Fibroblast of skin of scalp (primary cell): ENCODE data around the gene DSTN. TPM values are rescaled to one million over a fixed set of nuclear protein-coding genes. Genes with fewer than 3 reads are reported as not detected.

Experiments used
- DNase-seq: peaks from one replicate; pipeline ENCODE4 v3.0.0-alpha.2; 2013
- polyA plus RNA-seq, 2 experiments: library from polyadenylated mRNA; unstranded; fragments of 120-200 nt; gene quantifications; one replicate each; pipeline ENCODE4 v1.2.1, GENCODE V29; 2013; ENCODE audit not compliant: insufficient read length in 2 of 2

The DSTN gene
- 832 TPM for polyA plus RNA-seq (2013, experiment 1 of 2; ENCODE audit: insufficient read length)
- 889 TPM for polyA plus RNA-seq (2013, experiment 2 of 2; ENCODE audit: insufficient read length)

DNA sequence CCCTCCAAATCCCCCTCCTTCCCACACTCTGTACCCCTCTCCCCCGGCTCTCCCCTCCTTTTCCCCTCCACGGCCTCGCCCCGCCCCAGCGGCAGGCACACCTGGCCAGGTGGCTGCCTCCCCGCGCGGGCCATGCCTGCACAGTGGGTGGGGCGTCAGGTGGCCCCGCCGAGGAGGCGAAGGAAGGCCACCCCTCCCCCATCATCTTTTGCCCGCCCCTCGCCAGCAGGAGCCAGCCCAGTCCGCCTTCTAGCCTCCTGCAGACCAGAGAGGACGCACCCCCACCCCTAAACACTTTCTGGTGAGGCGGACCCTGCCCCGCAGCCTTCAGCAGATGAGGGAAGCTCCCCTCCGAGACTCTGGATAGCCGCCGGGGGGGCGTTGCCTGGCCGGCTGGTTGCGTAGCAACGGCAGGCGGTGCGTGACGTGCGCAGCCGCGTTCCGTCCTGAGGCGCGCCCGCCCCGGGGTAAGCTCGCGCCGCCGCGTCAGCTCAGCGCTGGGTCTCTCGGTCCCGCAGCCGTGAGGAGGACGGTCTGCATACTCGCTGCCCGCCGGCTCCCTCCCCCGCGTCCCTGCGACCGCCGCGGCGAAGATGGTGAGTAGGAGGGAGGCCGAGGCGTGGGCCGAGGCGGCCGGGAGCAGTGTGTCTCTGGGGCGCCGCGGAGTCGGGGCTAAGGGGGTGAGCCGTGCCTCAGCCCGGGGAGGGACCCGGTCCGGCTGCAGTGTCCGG, at the start of gene DSTN:
Gene DSTN, plus strand, starts transcription at position 460 of the 731 bp plus-strand sequence. Its CDS starts 134 bp downstream, at position 594.
- peak; percentile 99 for DNase-seq

DNA sequence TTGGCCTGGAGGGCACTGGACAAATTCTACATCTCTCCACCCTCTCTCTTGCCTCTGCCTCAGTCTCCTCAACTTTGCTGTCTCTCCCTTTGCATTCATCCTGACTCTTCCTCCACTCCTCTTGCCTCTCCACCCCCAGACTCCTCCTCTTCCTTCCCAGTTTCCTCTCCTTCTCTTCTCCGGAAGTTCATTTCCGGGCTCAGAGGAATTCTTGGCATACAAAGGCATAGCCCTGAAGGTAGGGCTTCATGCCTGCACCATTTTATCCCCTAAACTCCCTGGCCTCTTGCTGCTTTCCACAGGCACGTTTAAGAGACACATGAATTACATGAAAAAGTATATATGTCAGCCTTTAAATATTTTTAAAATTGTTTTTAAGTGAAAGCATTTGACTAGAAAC, 49.3 kb upstream of the DSTN start:
- peak; percentile 23 for DNase-seq

DNA sequence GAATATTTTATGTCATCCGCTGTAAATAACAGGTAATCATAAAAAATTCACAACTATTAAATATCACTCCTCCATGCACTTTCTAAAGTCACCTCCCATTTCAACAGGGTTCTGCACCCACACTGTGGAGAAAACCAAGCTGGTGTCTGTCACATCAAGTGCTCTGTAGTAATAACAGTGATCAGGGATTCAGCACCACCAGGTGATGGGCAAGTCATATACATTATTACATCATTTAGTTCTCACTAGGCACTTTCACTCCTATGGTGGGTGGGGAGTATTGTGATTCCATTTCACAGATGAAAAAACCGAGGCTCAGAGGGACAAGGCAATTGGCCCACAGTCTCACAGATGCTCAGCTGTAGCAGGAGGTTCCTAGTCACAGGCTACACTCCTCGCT, 47.3 kb upstream of the DSTN start:
- DNase-seq = no peak

DNA sequence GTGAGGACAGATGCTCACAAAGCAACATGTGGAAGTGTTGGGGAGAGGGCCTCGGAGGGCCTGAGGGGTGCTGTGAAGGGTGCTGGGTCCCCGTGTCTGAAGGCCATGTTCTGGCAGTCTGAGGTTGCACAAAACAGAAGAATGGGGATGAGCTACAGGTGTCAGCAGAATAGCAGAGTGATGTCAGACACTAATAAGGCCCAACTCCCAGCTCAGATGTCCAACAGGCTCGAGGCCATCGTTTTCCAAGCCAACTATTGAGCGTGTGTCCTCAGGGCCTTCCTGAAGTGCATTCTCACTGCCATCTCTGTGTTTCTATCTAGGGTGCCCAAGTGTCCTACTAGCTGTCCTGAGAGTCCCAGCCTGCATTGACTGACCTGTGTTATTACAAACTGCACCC, 46.5 kb upstream of the DSTN start:
- no peak for DNase-seq

DNA sequence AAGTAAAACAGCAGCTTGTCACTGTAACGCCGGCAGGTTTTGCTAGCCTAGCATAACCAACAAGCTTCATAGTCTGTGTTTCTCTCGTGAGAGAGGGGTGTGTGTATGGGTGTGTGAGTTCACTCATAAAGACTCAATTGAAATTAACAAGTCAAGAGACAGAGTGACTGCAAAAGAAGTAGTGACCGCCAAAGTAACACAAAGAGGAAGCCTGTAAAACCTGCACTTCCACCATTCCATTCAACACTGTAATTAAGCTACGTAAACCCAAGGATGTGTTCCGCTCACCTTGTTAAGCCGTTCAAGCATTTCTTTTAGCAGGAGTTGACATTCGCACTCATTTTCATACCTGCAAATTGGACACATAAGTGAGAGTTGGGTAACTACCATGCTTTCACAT, 45.3 kb upstream of the DSTN start:
- no peak for DNase-seq

DNA sequence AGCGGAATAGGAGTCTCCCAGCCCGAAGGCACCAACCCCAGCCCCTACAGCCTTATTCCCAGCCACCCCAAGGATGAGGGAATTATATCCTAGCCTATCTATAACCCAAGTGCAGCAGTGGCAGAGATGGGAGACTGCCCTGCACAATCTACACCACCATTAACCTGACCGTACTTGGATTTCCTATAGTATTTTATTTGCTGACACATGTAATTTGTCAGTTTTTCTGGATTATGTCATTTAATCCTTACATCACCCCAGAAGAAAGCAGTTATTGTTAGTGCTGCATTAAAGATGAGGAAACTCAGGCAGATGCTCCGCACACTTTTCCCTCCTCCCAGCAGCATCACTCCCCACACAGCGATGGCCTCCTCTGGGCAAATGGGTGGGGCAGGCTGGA, 44.7 kb upstream of the DSTN start:
- no peak for DNase-seq

DNA sequence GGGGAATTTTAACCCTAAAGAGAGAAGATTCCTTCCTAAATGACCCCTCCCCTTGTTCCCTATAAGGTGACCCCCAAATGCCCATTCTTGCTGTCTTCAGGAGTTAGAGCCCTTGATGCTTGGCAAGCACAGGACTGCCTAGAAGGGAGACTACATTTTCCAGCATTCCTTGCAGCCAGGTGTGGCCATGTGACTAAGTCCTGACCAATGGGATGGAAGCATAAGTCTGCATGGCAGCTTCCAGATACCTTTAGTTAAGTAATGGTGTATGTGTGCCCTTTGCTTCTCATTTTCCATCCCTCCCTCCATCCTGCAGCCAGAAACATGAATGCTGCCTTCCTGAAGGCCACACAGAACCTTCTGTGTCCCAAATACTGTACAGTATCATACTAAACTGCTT, 44.2 kb upstream of the DSTN start:
- DNase-seq = peak; percentile 12

DNA sequence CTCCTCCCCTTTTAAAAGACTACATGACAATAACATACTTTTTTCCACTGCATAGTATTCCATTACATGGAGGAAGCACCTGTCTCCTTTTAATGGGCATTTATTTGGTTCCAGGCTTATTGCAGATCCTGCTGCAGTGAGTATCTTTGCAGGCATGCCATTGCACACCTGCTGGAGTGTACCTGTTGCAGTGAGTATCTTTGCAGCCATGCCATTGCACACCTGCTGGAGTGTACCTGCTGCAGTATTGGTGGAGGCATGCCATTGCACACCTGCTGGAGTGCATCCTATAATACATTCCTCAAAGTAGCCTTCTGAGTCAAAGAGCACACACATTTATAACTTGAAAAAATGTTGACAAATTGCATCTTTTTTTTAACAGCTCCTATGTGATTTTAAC, 40.3 kb upstream of the DSTN start:
- DNase-seq = no peak

DNA sequence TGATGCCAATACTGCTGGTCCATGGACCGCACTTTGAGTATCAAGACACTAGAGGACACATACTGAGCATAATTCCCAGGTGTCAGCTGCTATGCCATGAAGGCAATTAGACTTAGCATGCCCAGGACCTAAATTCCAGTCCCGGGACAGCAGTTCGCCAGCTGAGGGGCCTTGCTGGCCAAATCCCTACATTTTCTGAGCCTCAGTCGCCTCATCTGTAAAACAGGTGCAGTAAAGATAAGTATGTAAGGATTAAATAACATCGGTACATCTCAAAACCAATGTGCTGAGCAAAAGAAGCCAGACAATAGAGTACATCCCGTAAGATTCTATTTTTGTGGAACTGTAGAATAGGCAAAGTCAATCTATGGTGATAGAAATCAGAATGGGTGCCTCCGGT, 39.7 kb upstream of the DSTN start:
- no peak for DNase-seq

DNA sequence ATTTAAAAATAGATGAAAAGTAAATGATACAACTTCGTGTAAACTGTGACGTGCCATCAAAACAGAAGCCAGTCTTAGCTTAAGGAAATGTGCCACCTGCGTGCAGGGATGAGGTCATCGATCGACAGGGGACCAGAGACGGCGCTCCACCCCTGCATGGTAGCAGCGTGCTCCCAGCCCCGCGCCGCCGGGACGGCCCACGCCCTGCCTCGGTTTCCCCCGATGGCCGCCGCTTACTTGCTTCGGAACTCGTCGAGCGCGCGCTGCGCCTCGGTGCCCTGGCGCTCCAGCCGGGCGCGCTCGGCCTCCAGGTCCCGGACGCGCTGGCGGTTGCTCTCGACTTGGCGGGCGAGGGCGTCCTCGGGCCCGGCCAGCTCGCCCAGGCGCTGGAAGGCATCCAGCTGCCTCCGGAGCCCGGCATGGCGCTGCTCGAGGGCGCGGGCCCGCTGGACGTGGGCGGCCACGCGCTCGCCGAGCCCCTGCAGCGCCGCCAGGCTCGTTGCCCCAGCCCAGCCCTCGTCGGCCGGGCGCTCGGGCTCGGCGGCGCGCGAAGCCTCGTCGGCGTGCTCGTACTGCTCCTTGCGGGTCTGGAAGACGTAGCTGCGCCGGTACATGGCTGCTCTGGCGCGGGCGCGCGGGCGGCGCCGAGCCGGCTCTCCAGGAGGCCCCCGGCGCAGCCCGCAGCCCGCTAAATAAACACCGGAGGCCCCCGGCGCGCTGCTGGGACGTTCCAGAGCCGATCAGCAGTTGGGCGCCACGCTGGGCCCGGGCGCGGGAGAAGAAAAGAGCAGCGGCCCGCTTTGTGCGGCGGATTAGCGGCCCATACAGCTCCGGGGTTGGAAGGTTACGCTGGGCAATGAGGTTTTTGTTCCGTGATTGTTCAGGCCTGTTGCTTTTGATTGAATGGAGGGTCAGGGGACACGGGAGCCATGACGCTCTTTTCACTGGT, 38.9 kb upstream of the DSTN start, which contains the start of gene BFSP1:
Gene BFSP1, minus strand, starts transcription at position 664 of the 949 bp plus-strand sequence. Its CDS starts 50 bp downstream, at position 614.
- peak; percentile 65 for DNase-seq

DNA sequence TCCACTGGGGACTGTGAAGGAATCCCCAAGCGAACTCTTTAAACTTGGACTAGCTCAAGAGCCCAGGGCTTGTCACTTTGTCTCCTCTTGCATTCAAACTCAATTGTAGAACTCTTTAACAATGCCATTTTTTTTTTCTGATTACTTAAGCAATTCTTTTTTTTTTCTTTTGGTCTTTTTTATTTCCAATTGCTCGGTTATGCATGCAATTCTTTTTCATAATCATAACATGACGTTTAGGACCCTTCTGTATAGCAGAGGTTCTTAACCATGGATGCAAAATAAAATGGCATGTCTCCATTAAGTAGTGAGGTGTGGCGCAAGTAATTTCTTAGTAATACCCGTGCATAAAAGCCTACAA, 38.2 kb upstream of the DSTN start:
- no peak for DNase-seq

DNA sequence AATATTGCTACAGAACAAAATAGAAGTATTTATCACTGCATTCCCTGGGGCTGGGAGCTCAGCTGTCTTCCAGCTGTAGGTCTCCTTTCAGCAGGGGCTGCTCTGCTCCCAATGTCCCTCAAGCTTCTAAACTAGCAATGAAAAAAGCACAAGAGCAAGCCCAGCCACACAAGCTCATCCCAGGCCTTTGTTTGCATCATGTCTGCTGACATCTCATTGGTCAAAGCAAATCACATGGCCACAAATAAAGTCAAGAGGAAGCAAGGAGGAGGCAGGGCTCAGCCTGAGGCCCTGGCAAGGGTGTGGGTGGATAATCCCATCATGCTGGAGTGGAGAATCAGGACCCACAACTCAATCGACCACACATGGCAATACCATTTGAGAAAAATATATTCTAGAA, 36.5 kb upstream of the DSTN start:
- peak; percentile 74 for DNase-seq

DNA sequence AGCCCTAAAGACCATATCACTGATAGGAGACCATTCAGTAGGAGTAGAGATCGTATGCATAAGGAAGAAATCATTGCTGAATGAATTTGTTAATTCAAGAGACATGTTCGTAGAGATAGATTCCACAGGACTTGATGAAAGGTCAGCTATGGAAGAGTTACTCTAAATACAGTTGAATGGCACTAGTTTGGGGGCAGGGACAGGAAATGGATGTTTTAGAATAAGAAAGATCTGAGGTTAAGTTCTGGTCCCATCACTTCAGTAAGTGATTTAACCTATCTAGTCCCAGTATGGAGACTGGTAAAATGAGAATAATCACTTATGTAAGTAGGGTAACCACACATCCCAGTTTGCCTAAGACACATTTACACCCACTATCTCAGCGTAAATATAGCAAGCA, 35.8 kb upstream of the DSTN start:
- no peak for DNase-seq

DNA sequence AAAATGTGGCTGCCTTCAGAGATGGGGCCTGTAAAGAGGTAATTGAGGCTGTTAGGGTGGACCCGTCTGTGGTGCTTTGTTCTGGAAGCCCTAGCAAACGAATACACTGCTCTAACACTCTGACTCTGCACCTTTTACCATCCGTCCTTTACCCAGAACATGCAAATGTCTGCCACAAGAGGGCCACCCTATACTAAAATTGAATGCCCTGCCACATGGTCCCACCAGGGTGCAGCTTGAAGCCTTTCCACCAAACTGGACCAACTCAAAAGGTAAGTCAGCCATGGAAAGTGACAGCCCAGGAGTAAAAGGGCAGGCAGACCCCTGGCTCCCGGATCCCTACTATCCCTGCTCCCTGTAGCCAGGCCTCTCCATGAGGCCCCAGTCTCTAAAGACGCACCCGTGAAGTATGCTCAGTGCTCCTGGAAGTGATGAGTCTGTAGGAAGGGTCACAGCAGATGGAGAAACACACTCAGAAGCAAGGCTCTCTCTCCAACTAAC, 32.9 kb upstream of the DSTN start:
- peak; percentile 77 for DNase-seq

DNA sequence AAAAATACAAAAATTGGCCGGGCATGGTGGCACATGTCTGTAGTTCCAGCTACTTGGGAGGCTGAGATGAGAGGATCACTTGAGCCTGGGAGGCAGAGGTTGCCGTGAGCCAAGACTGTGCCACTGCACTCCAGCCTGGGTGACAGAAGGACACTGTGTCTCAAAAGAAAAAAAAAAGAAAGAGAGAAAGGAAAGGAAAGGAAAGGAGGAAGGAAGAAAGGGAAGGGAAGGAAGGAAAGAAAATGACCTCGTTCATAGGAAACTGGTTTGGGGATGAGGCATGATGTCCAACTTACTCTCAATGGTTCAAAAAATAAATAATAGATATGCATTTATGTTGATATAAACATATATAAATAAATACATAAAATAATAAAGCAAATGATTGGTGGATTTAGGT, 31.9 kb upstream of the DSTN start:
- DNase-seq = no peak

DNA sequence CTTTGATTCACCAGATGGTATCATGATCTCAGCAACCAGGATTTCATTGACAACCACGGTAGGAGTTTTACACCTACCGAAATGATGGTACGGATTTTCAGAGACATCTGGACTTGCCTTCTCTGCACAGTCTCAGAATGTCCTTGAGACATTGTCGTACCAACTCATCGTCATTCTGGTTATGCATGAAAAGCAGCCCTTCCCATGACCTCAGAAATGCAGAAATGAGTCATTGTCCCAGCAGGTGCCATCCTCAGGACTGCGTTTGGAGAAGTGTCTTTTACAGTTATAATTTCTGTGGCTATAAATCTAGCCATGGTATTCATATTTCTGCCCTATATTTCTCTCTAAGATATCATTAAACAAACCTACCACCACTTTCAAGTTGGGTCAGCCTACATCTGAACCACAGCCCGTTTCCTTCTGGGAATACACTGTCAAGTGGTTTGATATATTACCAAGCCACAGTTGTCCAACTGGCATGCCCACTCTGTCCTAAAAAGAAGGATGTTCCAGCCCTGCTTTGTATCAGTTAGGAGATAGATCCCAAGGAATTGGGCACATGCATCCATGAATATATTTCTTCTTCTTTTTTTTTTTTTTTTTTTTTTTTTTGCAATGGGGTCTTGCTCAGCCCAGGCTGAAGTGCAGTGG, 31.2 kb upstream of the DSTN start:
- DNase-seq = peak; percentile 50

DNA sequence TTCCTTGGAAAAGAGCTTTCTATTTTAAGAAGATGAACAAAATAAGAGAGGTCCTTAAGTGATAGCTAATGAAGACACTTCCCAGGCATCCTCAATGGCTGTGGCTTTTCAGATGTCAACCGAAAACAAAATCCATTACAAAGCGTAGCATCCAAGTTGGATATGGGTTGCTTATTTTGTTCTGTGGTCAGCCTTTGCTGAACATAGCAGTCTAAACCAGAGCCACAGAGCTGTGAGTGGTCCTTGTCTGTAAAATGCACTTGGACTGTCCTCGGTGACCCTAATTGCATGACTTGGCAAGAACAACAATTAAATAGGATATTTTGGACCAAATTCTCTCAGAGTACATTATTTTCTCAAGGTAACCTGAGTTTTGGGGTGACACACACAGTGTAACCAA, 28.3 kb upstream of the DSTN start:
- DNase-seq = no peak

DNA sequence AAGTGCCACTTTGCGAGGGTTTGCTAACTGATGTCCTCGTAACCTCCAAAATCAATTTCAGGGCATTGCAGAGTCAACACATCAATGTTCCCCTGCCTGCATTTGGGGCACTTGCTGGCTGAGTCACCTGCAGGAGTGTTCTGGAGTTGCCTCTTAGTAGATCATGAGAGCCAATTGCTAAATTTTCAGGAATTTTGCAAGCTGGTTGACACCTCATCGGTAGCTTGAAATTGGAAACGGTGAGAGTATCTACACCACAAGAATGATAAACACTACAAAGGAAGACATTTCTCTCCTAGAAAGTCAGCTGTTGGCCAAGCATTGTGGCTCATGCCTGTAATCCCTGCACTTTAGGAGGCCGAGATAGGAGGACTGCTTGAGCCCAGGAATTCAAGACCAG, 27.9 kb upstream of the DSTN start:
- DNase-seq = peak; percentile 77

DNA sequence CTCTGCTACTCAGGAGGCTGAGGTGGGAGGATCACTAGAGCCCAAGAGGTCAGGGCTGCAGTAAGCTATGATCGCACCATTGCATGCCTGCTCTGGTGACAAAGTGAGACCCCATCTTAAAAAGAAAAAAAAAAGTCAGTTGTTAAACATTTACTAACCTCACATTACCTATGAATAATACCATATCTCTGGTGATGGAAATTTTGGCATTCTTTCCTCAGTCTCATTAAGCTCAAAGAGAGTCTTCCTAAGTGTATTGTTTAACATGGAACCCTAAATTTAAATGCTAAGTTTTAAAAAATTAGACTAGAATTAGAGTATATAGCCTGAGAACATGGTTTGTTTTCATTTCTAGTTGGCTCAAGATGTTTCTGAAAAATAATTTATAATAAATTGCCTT, 27.4 kb upstream of the DSTN start:
- DNase-seq = no peak

DNA sequence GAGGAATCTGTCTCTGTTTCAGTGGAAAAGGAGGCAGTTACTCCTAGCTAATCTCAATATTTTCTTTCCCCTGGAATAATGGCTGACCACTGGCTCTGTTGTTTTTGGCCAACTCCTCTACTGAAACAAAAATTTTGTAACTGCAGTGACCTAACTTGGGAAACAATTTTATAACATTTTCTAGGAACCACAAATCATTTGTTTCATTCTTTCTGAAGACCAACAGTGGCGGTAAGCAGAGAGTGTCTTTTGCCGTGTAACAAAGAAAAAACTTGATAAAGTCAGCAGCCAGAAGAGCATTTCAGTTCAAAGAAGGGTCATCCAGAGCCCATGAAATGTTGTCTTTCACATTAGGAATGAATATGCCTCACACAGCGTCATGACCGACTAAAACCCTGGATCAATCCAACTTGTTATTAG, 26.9 kb upstream of the DSTN start:
- peak; percentile 94 for DNase-seq

DNA sequence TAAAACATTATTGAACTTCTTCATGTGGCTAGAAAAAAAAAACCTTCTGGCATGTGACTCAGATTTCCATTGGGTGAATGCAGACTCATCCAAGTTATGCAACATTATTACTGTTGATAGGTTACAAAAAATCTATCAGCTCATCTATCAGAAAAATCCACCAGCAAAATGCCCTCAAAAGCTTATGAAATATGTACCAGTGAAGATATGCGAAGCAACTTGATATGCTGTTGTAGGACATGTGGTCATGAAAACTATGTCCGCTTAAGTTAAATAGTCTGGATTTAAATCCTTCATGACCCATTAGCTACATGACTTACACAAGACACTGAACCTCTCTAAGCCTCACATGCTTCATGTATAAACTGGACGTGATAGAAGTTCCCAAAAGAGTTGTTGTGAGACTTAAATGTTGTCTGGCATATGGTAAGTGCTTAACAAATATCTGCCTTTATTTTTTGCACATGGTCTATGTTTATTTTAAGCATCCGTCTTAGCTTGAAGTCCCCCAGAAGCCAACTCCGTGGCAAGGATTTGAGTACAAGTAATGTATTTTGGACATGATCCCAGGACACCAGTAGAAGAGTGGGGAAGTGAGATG, 26.2 kb upstream of the DSTN start:
- DNase-seq = peak; percentile 68

DNA sequence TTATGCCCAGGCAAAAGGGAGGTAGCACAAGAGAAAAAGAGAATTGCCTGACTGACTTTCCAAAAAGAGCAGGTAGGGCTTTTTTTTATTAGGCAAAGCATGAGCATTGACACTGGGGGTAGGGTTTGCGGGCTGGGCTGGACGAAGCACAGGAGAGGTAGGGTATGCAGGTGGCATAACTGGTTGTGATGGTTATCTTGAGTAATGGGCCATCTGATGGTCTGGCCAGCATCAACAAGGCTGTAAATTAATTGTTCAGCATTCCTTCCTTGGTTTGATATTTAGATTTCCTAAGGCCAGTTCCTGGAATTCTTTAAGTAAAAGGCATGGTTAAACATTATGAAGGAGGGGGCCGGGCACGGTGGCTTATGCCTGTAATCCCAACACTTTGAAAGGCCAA, 24.7 kb upstream of the DSTN start:
- no peak for DNase-seq
